NCI-H1436 (cell line): Measurements from ENCODE around the gene FYN.
"Not testable (repeated sequence)": the region's sequence is repeated elsewhere in the genome, so short reads cannot be mapped to it uniquely, and the experiment has no call there.

Experiments used
- DNase-seq: peaks from one replicate; lab custom pipeline; 2025; lab: John Stamatoyannopoulos, UW

The FYN gene

DNA sequence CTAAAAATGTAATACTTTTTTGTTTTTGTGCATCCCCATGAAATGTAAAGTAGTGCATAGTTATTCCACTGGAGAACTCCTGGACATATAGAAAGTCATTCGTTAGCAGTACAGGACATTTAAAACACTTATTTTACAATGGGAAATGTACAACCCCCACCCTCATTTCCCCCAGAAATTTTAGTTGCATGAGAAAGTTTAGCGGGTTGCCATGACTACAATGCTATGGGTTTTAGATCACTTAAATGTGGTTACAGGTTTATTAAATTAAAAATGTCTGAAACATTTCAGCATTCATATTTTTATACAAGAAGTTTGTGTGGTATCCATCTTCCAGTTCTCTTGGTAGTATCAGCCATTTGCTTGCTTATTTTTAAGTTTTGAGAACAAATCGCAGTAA lies 212.7 kb downstream of the FYN start:
- no peak for DNase-seq

DNA sequence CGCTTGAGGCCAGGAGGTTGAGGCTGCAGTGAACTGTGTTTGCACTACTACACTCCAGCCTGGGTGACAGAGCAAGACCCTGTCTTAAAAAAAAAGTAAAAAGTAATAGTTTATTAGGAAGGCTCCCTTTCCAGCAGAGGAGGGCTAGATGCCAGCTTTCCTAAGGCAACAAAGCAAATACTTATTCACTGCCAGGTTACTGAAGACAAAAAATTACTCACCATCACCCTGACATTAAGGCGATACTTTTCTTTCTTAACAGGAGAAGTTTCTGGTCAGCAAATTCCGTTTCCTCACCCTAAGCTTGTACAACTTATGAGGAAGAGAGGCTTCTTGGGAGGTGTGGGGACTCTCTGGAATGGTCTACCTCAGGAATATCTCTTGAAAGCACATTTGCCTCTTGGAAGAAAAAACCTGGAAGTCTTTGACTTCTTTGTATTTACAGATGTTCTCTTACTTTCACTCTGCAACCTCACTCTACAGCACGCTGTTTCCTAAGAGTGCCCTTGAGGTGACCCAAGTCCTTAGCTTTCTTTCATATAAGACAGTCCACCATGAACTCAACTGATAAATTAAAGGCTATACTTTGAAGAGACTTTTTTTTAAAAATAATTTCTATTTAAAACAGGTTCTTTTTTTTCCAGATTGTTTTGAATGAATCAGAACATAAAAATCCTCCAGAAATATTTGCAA lies 214.6 kb downstream of the FYN start:
- no peak for DNase-seq

DNA sequence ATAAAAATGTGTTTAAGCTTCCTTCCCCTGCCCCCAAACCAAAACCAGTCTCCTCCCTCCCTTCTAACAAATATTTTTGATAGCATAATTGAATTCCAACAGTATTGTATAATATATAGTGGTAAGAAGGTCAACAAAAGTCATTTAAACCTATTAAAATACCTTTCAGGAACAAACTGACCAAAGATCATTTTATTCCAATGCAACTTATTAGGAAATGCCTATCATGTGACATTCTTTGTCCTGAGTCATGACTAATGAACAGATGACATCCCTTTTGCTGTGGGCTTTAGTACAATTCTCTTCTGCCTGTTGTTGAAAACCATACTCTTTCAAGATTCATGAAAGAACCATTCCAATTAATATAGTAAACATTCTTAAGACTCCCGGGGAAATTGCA lies 216.1 kb downstream of the FYN start:
- DNase-seq: no peak

DNA sequence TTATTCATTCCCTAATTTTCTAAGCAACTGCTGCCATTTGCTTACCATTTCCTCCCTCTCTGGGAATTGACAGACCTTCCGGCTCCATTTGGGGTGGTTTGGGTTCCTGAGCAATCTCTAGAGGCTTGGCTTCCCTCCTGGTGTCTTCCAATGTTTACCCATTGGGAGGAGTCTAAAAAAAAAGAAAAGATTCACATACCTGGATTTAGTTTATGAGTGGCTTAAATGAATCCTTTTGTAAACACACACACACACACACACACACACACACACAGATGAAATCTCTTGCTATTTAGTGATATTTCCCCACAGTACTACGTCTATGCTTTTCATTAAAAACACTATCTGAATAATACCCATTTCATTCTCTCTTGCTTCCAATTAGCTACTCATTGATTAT lies 219.3 kb downstream of the FYN start:
- DNase-seq: no peak

DNA sequence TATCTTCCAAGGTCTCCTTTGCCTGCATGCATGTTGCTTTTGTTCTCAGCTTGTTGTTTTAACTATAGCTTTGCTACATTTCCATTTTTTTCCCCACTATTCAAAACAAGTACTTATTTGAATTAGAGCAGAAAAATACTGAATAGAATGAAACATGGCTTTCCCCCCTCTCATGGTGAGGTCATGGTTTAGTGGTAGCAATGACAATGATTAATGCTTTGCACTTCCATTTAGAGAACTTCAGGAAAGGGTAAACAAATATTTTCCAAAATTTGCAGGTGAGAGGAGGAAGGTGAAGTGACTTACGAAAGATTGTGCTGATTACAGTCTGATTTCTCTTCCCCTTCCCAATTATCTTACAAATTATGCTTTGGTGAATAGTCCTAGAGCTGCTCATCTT lies 219.8 kb downstream of the FYN start:
- DNase-seq: no peak

DNA sequence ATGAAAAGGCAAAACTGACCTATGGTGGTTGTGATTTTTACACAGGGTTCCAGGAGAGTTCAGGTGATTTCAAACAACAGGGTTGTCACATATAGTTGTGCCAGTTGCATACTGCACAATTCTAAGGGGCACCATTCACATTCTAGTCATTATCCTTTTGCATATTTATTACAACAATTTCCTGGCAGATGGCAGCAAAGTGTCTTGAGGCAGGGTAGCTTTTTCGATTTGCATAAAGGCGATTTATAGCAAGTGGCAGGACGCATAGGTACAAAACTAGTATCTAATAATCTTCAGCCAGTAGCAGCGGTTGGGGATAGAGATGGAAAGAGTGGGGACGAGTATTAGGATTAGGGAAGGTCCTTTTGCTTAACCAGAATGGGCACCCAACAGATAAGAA lies 221.1 kb downstream of the FYN start:
- DNase-seq: no peak

DNA sequence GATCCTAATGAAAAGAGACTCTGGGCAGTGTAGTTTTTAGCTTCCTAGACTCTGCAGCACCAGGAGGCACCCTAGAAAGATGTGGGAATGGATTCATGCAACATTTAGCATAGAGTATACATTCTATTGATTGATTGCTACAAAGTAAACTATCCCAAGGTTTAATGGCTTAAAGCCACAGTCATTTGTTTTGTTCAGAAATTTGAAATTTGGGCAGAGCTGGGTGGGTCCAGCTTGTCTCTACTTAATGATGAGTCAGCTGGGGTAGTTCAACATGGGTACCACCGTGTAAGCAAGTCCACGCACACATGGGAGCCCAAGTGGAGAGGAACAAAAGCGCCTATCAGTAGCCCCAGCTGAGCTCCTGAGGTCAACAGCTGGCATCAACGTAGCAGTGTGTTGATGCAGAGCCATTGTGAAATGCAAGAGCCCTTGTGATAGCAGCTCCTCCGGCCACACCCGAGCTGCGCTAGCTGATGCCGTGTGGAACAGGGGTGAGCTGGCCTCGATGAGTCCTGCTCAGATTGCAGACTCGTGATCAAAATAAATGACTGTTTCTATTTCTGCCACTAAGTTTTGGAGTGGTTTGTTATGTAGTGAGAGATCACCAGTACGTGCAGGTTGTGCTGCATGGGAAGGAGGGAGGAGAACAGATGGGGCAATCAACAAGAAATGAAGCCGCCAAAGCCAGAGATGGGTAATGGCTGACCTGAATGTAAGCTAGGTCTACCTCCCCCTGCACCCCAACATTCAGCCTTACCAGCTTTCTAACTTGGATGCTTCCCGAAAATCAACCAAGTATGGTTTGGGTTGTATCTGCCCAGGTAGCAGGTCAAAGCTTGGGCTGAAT lies 221.8 kb downstream of the FYN start:
- no peak for DNase-seq

DNA sequence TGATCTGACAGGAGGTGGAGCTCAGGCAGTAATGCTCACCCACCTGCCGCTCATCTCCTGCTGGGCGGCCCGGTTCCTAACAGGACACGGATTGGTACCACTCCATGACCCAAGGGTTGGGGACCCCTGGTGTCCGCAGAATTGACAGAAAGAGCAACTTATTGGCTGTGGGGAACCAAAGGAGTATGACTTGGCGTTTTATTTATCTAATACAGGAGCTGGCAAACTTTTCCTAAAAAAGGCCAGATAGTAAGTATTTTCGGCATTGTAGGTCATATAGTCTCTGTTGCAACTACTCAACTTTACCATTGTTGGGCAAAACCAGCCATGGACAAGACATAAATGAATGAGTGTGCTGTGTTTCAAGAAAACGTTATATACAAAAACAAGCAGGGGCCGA lies 223.2 kb downstream of the FYN start:
- DNase-seq: no peak

DNA sequence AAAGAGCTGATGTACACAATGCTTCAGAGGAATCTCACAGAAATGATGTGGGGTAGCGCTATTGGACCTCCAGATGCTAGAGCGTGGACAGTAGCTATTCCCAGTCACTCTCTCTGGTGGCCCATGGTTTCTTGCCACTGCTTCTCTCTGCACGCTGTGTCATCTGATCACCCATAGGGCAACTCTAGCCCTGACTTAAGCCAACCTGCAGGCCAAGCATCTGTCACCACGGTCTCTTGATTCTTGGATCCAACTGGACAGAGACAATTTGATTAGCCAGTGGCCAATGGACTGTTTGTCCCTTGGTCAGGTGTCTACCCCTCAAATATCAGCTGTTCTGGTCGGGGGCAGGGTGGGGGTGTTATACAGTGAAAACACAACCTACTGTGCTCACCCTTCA lies 225.2 kb downstream of the FYN start:
- DNase-seq: no peak

DNA sequence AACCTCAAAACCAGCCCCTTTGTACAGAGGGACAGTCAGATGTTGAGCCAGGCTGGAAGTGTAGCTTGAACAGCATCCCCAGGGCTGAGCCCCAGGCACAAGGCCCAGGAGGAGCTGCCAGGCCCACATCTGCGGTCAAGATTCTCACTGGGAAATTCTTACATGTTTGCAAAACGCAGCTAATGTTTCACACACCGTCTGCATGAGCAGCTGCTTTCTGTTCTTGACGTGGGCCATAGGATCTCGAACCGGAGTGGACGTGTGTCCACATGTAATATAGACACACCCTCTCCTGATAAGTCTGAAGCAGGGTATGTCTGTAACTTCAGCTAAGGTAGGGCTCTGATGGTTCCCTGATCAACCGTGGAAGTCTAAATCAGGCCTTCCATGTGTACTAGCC lies 226.3 kb downstream of the FYN start:
- no peak for DNase-seq

DNA sequence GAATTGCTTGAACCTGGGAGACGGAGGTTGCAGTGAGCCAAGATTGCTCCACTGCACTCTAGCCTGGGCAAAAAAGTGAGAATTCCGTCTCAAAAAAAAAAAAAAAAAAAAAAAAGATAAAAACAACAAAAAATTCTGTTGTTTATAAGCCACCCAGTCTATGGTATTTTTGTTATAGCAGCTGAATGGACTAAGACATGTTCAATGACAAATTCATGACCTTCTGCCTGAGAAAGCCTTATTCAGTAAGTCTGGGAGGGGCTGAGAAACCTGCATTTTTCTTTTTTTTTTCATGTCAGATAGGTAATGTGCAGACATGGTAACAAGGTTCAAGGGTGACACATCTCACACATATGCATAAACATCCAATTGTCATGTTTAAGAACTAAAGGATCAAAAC lies 227.2 kb downstream of the FYN start:
- DNase-seq: no peak

DNA sequence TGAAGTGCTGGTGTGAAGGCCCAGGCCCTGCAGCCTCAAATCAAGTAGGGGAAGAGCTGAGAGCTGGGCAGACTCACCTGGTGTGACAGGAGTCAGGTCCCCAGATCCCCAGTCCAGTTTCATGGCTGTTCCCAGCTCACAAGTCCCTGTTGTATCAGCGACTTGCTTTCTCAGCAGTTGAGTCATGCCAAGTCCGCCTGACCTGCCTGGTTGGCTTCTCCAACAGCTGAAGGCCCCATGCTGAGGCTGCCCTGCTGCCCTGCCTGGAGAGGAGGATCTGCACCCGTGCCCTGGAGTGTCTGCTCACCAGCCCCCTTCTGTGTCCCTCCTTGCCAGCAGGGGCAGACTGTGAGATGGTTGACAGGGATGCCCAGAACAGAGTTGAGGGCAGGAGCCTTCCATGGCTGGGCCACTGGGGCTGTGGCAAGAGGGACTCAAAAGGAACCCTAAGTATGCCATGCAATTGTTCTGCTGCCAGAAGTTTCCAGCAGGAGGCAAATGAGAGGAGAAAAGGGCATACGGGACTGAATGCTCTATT lies 228.3 kb downstream of the FYN start:
- no peak for DNase-seq

DNA sequence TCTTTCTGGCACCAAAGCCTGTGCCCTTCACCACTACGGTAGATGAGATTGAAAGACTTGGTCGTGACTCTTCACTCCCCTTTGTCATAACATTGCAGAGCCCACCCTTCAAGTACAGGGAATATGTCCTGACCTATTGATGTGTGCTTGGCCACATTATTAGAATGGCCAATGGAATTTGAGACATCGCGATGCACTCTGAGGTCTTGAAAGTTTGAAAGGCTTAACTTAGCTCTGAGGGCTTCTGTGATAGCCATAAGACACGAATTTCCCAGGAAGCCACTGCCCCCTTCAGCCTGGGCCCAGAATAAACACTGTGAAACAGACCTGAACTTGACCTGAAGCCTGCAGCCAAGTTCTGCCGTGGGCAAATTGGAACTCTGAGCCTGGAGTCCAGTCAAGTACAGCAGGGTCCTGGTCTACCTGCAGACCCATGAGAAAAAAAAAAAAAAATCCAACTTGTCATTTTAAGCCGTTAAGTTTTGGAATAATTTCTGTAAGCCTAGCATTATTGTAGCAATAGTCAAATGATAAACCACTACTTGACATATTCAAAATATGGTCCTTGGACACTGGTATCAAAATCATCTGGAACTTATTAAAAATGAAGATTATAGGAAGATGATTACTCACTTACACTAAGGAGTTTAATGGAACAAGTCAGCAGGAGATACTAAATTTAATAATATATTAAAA lies 230.6 kb downstream of the FYN start:
- DNase-seq: peak; percentile 3

DNA sequence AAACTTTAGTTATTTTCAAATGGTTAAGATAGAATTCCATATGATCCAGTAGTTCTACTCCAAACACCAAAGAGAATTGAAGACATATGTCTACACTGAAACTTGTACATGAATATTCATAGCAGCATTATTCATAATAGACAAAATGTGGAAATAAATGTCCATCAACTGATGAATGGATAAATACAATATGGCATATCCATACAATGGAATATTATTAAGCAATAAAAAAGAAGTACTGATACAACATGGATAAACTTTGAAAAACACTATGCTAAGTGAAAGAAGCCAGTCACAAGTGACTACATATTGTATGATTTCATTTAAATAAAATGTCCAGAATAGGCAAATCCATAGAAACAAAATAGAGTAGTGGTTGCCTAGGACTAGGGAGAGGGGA lies 234.0 kb downstream of the FYN start:
- DNase-seq: no peak

DNA sequence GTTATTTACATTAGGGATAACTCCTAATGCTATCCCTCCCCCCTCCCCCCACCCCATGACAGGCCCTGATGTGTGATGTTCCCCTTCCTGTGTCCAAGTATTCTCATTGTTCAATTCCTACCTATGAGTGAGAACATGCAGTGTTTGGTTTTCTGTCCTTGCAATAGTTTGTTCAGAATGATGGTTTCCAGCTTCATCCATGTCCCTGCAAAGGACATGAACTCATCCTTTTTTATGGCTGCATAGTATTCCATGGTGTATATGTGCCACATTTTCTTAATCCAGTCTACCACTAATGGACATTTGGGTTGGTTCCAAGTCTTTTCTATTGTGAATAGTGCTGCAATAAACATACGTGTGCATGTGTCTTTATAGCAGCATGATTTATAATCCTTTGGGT lies 238.3 kb downstream of the FYN start:
- DNase-seq: not testable (repeated sequence)

DNA sequence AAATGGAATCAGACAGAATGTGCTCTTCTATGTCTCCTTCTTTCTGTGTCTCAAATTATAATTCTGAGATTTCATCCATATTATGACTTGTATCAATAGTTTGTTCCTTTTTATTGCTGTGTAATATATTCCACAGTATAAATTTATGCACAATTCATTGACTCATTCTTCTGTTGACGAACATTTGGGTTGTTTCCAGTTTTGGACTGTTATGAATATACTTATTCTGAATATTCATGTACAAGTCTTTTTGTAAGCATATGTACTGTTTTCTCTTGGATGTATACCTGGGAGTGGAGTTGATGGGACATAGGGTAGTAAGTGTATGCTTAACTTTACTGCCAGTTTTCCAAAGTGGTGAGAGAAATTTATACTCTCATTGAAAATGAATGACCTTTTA lies 239.4 kb downstream of the FYN start:
- no peak for DNase-seq

DNA sequence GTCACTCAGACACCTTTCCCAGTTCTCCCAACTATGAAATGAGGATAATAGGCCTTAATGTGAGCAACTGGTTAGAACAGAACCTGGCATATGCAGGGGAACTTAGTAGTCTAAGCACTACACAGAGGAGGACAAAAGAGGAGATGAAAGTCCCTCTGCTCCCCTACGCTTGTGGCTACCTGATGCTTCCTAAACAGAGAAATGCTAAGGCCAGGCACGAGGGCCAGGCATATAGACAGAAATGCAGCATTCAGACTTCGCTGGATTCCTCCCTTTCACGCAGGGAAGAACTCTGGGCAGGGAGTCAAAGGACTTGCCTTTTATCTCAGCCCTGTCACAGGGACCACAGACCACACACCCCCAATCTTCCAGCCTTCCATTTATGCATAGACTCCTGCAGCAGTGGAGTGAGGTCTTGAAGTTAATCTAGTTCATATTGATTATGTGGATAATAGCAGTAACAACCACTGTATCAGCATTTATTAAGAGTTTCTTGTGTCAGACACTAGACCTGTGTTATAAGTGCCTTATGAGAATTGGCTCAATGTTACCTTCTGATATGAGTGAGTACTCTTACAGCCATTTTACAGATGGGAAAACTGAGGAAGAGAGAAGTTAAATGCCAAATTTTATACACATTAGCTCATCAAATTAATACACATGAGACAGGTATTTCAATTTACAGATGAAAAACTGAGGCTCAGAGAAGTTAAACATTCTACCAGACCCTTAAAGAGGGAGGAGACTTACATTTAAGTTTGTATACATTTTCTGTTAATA lies 240.6 kb downstream of the FYN start:
- no peak for DNase-seq

DNA sequence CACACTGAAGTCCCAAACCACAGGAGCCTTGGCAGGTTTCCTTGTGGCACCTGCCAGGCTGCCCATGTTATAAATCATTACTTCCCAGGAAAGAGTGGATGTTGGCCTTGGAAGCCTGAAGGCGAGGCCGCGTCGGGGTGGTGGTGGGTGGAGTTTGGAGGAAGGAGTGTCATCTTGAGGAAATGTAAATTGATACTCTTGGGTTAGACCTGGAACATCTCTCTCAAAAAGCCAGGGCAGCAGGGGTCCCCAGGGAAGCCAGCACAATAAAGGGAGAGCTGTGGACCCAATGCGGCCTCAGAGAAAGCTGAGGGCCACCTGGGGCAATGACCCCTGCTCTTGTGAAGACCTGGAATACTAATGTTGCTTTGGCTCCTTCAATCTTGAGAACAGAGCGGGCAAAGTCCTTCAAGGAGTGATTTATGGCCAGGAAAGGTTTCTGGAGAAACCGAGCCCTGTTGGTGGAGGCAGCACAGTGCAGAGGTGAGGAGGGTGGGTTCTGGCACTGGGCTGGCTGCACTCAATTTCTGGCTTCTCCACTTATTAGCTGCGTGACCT lies 241.3 kb downstream of the FYN start:
- no peak for DNase-seq

DNA sequence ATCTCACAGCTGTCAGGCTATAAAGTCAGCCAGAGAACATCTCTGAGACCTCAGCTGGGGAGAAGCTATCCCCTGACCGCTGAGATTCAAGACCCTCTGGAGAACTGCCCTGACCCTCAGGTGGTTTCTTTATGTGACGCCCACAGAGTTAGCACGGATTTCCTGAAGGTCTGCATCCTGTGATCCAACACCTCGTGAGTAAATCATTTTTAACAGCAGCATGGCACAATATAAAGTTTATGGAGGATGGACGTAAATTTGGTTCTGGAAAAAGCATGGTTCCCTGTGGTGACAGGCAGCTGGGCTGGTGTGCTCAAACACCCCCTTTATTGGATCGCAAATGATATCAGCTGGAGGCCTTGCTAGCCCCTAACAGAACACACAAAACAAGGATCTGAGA lies 242.2 kb downstream of the FYN start:
- DNase-seq: no peak

DNA sequence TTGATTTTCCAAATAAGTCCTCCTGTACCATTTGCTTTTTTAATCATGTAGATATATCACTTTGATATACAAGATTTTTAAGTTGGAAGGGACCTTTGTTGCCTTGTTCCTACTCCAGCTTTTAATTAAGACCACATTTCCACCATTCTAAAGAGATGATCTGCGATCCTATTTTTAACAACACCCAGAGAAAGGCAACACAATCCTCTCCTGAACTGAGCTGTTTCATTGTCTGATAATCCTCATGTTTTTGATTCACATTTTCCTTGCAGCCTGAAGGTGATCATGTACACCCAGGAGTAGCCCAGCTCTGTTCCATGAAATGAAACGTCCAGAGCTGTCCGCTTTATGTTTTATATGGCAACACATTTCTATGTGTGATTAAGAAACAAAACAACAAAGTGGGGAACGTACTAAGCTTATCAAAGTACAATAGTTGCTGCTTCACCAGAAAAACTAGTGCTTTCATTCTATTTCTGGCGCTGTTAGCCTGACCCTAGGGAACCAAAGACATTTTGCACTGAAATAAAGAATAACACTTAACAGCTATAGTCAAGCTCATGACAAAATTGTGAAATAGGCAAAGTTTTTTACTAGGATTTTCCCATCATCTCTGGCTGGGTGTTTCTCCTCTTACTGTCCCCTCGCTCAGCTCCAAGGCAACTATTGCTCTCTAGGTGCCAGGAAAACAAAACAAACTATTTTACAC lies 245.0 kb downstream of the FYN start:
- DNase-seq: no peak

DNA sequence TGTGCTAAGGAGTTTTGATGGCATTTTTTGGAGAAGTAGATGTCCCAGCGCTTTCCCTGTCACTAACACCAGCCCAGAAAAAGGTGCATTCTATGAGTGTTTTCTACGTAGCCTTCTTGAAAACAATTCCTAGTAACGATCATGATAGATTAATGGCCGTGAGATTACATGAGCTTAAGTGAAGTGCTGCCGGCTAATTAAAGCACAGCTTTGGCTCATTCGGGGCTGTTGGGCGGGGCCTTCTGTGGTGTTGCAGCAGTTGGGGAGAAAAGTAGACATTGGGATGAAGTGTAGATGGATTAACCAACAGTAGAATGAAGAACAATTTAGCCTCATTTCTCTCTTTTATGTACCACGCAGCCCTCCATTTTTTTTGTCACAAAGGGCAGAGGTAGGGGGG lies 246.8 kb downstream of the FYN start:
- DNase-seq: peak; percentile 62
